ENCODE measurements around the gene CPLX3. TPM values are rescaled to one million over a fixed set of nuclear protein-coding genes. Genes with fewer than 3 reads are reported as not detected.

CPLX3 gene
- total and polyA plus RNA-seq, 10 of the 15 experiments (the other 5 are each of a cell fraction or from before 2014, with no cell fraction given): 0.02 to 0.04 TPM; not detected in 8

GRCh38 chr15:74833376-74834107 lies 7.1 kb downstream of the CPLX3 start:
- Histone ChIP-seq H3K27ac (ENCODE audit: control insufficient read depth, insufficient read depth) (no peak overlapping the region), H3K4me3 (no peak overlapping the region), H3K79me2 (ENCODE audit: control insufficient read depth, insufficient read depth, low read length) (no peaks in the 10 kb centered on the region), H3K9ac (ENCODE audit: control insufficient read depth, insufficient read depth, low read length) (no peak overlapping the region), H2AFZ (ENCODE audit: control insufficient read depth, low read depth, low read length) (no peak overlapping the region), H3K27me3 (replicated peaks in 1 of 2; ENCODE audit: control insufficient read depth in 2 of 2, insufficient read depth in 2 of 2, low read length in 1 of 2) (no peaks in the 10 kb centered on the region), H3K9me3 (replicated peaks; ENCODE audit: control insufficient read depth, insufficient read depth, low read length) (no peaks in the 10 kb centered on the region), H3K36me3 (ENCODE audit: control insufficient read depth in 2 of 2, insufficient read depth in 2 of 2, low read length in 1 of 2) (no peaks in the 10 kb centered on the region), H3K4me2 (ENCODE audit: control insufficient read depth, insufficient read depth) (no peak overlapping the region), H4K20me1 (ENCODE audit: control insufficient read depth, insufficient read depth) (no peaks in the 10 kb centered on the region), H3K4me1 (ENCODE audit: control insufficient read depth, insufficient read depth, low read length) (no peaks in the 10 kb centered on the region)
- 52% methylated on average over 12 of the region's 12 CpGs for WGBS (ENCODE audit: insufficient coverage, insufficient replicate concordance, low lambda C conversion rate, missing lambda C conversion rate)
- ATAC-seq (no peak), FAIRE-seq (no peak), DNase-seq (ENCODE audit: low read depth, low spot score) (no peak)
- TF ChIP-seq SMAD1 (IDR thresholded peaks at IDR 0.05; ENCODE audit: low read depth, partially characterized antibody) (no peak), FOXK2 (IDR thresholded peaks at IDR 0.05) (no peak), MYB (IDR thresholded peaks at IDR 0.05; ENCODE audit: borderline replicate concordance, low read depth, low read length) (no peak), BCL3 (IDR thresholded peaks at IDR 0.05; ENCODE audit: borderline replicate concordance, insufficient read depth, low read depth, low read length, poor library complexity, severe bottlenecking) (no peak), POLR2AphosphoS5 (IDR thresholded peaks at IDR 0.05; ENCODE audit: low read length) (no peak), EZH2 (IDR thresholded peaks at IDR 0.05; ENCODE audit: borderline replicate concordance, control insufficient read depth, low read depth, low read length) (no peak), SPI1 (IDR thresholded peaks at IDR 0.05; ENCODE audit: borderline replicate concordance, insufficient read depth, low read depth, low read length) (no peak)
- BruUV-seq (replicated peaks): no TSS peak
- ChIA-PET SMC1A (ENCODE audit: uncharacterized antibody, unreplicated experiment) (interaction anchor here (0.5 to 2.6 kb wide), 3 partner anchors 24 to 67 kb away, joined by 3 to 12 read pairs (median 3); no protein-coding TSS in a partner anchor), POLR2A (interaction anchor here (1.1 kb wide), 1 partner anchor 40 kb away, joined by 4 read pairs; no protein-coding TSS in a partner anchor), CTCF (interaction anchor here (0.6 to 2.1 kb wide), 4 partner anchors 22 to 68 kb away, joined by 3 to 17 read pairs (median 10); no protein-coding TSS in a partner anchor), RAD21 (ENCODE audit: unreplicated experiment) (interaction anchor here (0.8 to 1.5 kb wide), 3 partner anchors 56 to 68 kb away, joined by 3 to 5 read pairs (median 5); no protein-coding TSS in a partner anchor)
- in situ Hi-C loops (cut with MboI): no loop called here
- intact Hi-C loops (cut with micrococcal nuclease; ENCODE audit: unreplicated experiment): no loop called here

All from GM12878 (cell line).